ENCODE measurements around the gene TAF6L.
"Not testable (repeated sequence)": the region's sequence is repeated elsewhere in the genome, so short reads cannot be mapped to it uniquely, and the experiment has no call there.

- TF ChIP-seq CTCF, EZH2 (IDR thresholded peaks at IDR 0.05): not testable (repeated sequence)
These were observed 56.9 kb downstream of the TAF6L start for GRCh38 chr11:62828130-62828529.
